Stimulated activated memory B cell treated with anti-CD40 and anti-IgM and Interleukin-4, amounts not matched to agents 10 μg/mL and 1 μg/mL and 100 μg/mL, for 72 hours (primary cell): ENCODE data around the gene CHSY3.

Experiments used
- ATAC-seq: fragments of 150-1000 bp; cut with Tn5 transposase; 2 replicates; pipeline ENCODE4 v1.10.0; 2021
- H3K27ac Mint-ChIP-seq: one replicate; pipeline ENCODE4 v1.8.0; 2022; ENCODE audit warnings: mild to moderate bottlenecking, mixed read lengths
- H3K27me3 Mint-ChIP-seq: one replicate; pipeline ENCODE4 v1.8.0; 2022; ENCODE audit warnings: mixed read lengths
- H3K36me3 Mint-ChIP-seq: one replicate; pipeline ENCODE4 v1.8.0; 2022; ENCODE audit warnings: mixed read lengths
- H3K4me1 Mint-ChIP-seq: one replicate; pipeline ENCODE4 v1.8.0; 2022; ENCODE audit warnings: mixed read lengths
- H3K4me3 Mint-ChIP-seq: one replicate; pipeline ENCODE4 v1.8.0; 2022; ENCODE audit warnings: mild to moderate bottlenecking, moderate library complexity, mixed read lengths
- H3K9me3 Mint-ChIP-seq: one replicate; pipeline ENCODE4 v1.8.0; 2022; ENCODE audit warnings: mixed read lengths

CHSY3 gene

GRCh38 chr5:130115686-130116085, 211.4 kb downstream of the CHSY3 start:
- no peak for ATAC-seq
- no peaks in the 10 kb centered on the region for H3K4me1 Mint-ChIP-seq
- no peaks in the 10 kb centered on the region for H3K27me3 Mint-ChIP-seq

GRCh38 chr5:130116462-130116861, 212.2 kb downstream of the CHSY3 start:
- H3K27ac Mint-ChIP-seq, result no peak overlapping the region

More at GRCh38 chr5:130115686-130116085, 211.4 kb downstream of the CHSY3 start:
- Mint-ChIP-seq H3K36me3 (no peaks in the 10 kb centered on the region), H3K27ac (no peak overlapping the region), H3K4me3 (no peak overlapping the region), H3K9me3 (no peaks in the 10 kb centered on the region)

GRCh38 chr5:130116972-130117371, 212.7 kb downstream of the CHSY3 start:
- Mint-ChIP-seq H3K9me3 (no peaks in the 10 kb centered on the region), H3K27ac (no peak overlapping the region), H3K36me3 (no peaks in the 10 kb centered on the region), H3K27me3 (no peaks in the 10 kb centered on the region), H3K4me3 (no peak overlapping the region), H3K4me1 (no peaks in the 10 kb centered on the region)
- no peak for ATAC-seq

More at GRCh38 chr5:130116462-130116861, 212.2 kb downstream of the CHSY3 start:
- ATAC-seq, result peak; percentile 24
- H3K9me3 Mint-ChIP-seq, result no peaks in the 10 kb centered on the region
- no peaks in the 10 kb centered on the region for H3K27me3 Mint-ChIP-seq
- no peaks in the 10 kb centered on the region for H3K4me1 Mint-ChIP-seq
- H3K36me3 Mint-ChIP-seq, result no peaks in the 10 kb centered on the region
- no peak overlapping the region for H3K4me3 Mint-ChIP-seq

GRCh38 chr5:130126746-130127145, 222.5 kb downstream of the CHSY3 start:
- Mint-ChIP-seq H3K9me3 (no peaks in the 10 kb centered on the region), H3K27ac (no peak overlapping the region), H3K4me1 (no peaks in the 10 kb centered on the region), H3K4me3 (no peak overlapping the region), H3K27me3 (no peaks in the 10 kb centered on the region), H3K36me3 (no peaks in the 10 kb centered on the region)
- ATAC-seq, result no peak

GRCh38 chr5:130135506-130135905, 231.2 kb downstream of the CHSY3 start:
- no peaks in the 10 kb centered on the region for H3K36me3 Mint-ChIP-seq
- no peak overlapping the region for H3K27ac Mint-ChIP-seq
- H3K4me3 Mint-ChIP-seq, result no peak overlapping the region
- H3K4me1 Mint-ChIP-seq, result no peaks in the 10 kb centered on the region
- H3K9me3 Mint-ChIP-seq, result no peaks in the 10 kb centered on the region
- no peak for ATAC-seq
- H3K27me3 Mint-ChIP-seq, result no peaks in the 10 kb centered on the region

GRCh38 chr5:130136300-130136699, 232.0 kb downstream of the CHSY3 start:
- H3K27ac Mint-ChIP-seq, result no peak overlapping the region
- no peaks in the 10 kb centered on the region for H3K4me1 Mint-ChIP-seq
- H3K4me3 Mint-ChIP-seq, result no peak overlapping the region
- no peaks in the 10 kb centered on the region for H3K36me3 Mint-ChIP-seq
- H3K27me3 Mint-ChIP-seq, result no peaks in the 10 kb centered on the region
- no peaks in the 10 kb centered on the region for H3K9me3 Mint-ChIP-seq
- no peak for ATAC-seq

- H3K4me1 Mint-ChIP-seq, result no peaks in the 10 kb centered on the region
- H3K9me3 Mint-ChIP-seq, result no peaks in the 10 kb centered on the region
- ATAC-seq, result no peak
- no peaks in the 10 kb centered on the region for H3K27me3 Mint-ChIP-seq
- H3K4me3 Mint-ChIP-seq, result no peak overlapping the region
- H3K27ac Mint-ChIP-seq, result no peak overlapping the region
- H3K36me3 Mint-ChIP-seq, result no peaks in the 10 kb centered on the region
Observed at GRCh38 chr5:130137681-130138080, 233.4 kb downstream of the CHSY3 start.

- Mint-ChIP-seq H3K9me3 (no peaks in the 10 kb centered on the region), H3K27me3 (no peaks in the 10 kb centered on the region), H3K4me3 (no peak overlapping the region), H3K4me1 (no peaks in the 10 kb centered on the region), H3K27ac (no peak overlapping the region), H3K36me3 (no peaks in the 10 kb centered on the region)
- ATAC-seq, result no peak
Observed at GRCh38 chr5:130138406-130139045, 234.3 kb downstream of the CHSY3 start.

- H3K27me3 Mint-ChIP-seq, result no peaks in the 10 kb centered on the region
- no peaks in the 10 kb centered on the region for H3K9me3 Mint-ChIP-seq
Observed at GRCh38 chr5:130141659-130142320, 237.5 kb downstream of the CHSY3 start.

DNA sequence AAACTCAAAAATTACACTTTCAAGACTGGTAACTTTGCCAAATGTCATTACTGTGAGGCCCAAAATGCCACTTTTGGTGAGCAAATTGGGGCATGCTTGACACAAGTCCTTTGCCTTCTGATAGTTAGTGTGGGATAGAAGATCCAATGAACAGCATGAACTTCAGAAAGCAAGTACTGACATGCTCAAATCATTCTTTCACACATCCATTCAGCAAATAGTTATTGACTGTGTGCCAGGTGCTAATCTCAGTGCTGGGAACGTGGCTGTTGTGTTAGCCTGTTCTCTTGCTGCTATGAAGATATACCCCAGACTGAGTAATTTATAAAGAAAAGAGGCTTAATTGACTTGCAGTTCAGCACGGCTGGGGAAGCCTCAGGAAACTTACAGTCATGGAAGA, 247.0 kb downstream of the CHSY3 start:
- Mint-ChIP-seq H3K9me3 (no peaks in the 10 kb centered on the region), H3K27ac (no peak overlapping the region), H3K4me3 (no peak overlapping the region), H3K4me1 (no peaks in the 10 kb centered on the region), H3K36me3 (no peaks in the 10 kb centered on the region), H3K27me3 (no peaks in the 10 kb centered on the region)
- no peak for ATAC-seq

More at GRCh38 chr5:130141659-130142320, 237.5 kb downstream of the CHSY3 start:
- H3K4me3 Mint-ChIP-seq, result no peak overlapping the region
- H3K4me1 Mint-ChIP-seq, result no peaks in the 10 kb centered on the region
- H3K27ac Mint-ChIP-seq, result no peak overlapping the region
- no peaks in the 10 kb centered on the region for H3K36me3 Mint-ChIP-seq
- ATAC-seq, result no peak

- Mint-ChIP-seq H3K27me3 (no peaks in the 10 kb centered on the region), H3K4me1 (no peaks in the 10 kb centered on the region), H3K27ac (no peak overlapping the region), H3K36me3 (no peaks in the 10 kb centered on the region), H3K4me3 (no peak overlapping the region), H3K9me3 (no peaks in the 10 kb centered on the region)
- ATAC-seq, result no peak
Observed at GRCh38 chr5:130155345-130156011, 251.2 kb downstream of the CHSY3 start.

DNA sequence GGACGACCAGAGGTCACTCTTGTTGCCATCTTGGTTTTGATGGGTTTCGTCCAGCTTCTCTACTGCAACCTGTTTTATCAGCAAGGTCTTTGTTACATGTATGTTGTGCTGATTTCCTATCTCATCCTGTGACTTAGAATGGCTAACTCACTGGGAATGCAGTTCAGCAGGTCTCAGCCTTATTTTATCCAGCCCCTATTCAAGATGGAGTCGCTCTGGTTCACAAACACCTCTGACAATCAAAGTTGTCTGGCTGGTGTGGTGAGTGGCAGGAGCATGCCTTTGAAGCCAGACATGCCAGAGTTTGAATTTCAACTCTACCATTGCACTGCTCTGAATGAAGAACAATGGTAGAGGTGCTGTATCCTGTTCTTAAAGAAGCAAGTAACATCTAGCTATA, 253.8 kb downstream of the CHSY3 start:
- no peaks in the 10 kb centered on the region for H3K9me3 Mint-ChIP-seq
- no peak overlapping the region for H3K27ac Mint-ChIP-seq
- no peaks in the 10 kb centered on the region for H3K36me3 Mint-ChIP-seq
- no peak for ATAC-seq
- no peak overlapping the region for H3K4me3 Mint-ChIP-seq
- H3K27me3 Mint-ChIP-seq, result no peaks in the 10 kb centered on the region
- H3K4me1 Mint-ChIP-seq, result no peaks in the 10 kb centered on the region

DNA sequence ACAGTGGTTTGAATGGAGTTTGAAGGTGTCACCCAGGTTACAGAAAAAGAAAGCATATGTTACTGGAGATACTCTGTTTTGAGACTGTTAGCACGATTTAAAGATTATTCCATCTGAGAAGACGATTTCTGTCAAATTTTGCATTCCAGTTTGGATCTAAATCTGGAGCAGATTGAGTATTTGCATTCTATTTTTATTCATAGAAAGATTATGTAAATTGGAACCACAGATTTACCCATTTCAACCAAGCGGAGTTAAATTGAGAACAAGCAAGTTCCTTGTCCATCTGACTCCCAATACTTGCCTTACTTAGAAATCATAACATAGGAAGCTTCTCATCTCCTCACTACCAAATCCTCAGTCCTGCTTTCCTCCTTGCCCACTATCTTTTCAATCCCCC, 255.7 kb downstream of the CHSY3 start:
- no peaks in the 10 kb centered on the region for H3K36me3 Mint-ChIP-seq
- H3K4me1 Mint-ChIP-seq, result no peaks in the 10 kb centered on the region
- H3K4me3 Mint-ChIP-seq, result no peak overlapping the region
- H3K9me3 Mint-ChIP-seq, result no peaks in the 10 kb centered on the region
- ATAC-seq, result no peak
- H3K27me3 Mint-ChIP-seq, result no peaks in the 10 kb centered on the region
- no peak overlapping the region for H3K27ac Mint-ChIP-seq

GRCh38 chr5:130164966-130165365, 260.7 kb downstream of the CHSY3 start:
- Mint-ChIP-seq H3K9me3 (no peaks in the 10 kb centered on the region), H3K36me3 (no peaks in the 10 kb centered on the region), H3K4me3 (no peak overlapping the region), H3K27ac (no peak overlapping the region), H3K4me1 (no peaks in the 10 kb centered on the region), H3K27me3 (no peaks in the 10 kb centered on the region)
- ATAC-seq, result no peak

DNA sequence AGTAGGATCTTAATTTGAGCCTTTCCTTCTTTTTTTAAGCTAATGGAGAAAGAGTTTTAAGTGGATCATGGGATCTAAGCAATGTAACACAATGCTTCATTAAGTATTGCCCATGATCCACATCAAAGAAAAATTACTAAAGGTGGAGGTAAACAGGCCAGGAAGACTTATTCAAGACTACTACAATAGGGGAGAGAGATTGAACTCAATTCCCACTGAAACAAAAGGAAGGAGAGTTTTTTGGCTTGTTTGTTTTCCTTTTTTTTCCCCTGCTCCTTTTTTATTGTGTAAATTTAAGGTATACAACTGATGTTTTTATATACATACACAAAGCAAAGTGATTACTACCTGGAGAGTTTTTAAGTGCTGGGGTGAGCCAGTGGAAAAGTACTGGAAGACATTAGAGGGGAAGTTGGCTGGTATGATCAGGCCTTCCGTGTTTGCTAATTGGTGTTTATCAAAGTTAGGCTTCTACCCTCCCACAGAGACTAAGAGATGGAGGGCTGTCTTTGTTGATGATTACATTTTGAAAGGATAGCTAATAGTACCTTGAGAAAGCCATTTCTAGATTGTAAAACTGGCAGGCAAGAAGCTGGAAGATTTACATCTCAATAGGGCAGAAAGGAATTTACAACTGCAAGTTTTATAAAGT, 262.7 kb downstream of the CHSY3 start:
- no peaks in the 10 kb centered on the region for H3K9me3 Mint-ChIP-seq
- no peak overlapping the region for H3K4me3 Mint-ChIP-seq
- no peaks in the 10 kb centered on the region for H3K4me1 Mint-ChIP-seq
- no peak for ATAC-seq
- no peak overlapping the region for H3K27ac Mint-ChIP-seq
- no peaks in the 10 kb centered on the region for H3K27me3 Mint-ChIP-seq
- no peaks in the 10 kb centered on the region for H3K36me3 Mint-ChIP-seq
